CD8-positive, alpha-beta memory T cell (primary cell): ENCODE data around the gene BRMS1. TPM values are rescaled to one million over a fixed set of nuclear protein-coding genes. Genes with fewer than 3 reads are reported as not detected.
A peak's percentile ranks its signal among the peaks of the same experiment; 100 is the strongest.

Experiments used
- CTCF ChIA-PET: fragments of 350-600 bp; sonication (Branson Sonifier 250); formaldehyde crosslinking; loops from one replicate; lab custom pipeline; 2021; ENCODE audit warnings: antibody characterized with exemption; lab: Charles Lee
- POLR2A ChIA-PET: fragments of 350-600 bp; sonication (Branson Sonifier 250); formaldehyde crosslinking; loops from one replicate; lab custom pipeline; 2021; ENCODE audit warnings: antibody characterized with exemption; lab: Charles Lee
- DNase-seq, 5 donors: peaks; one replicate each; pipeline versions ENCODE4 v3.0.0 to v3.0.0-alpha.2; 2020 to 2022; ENCODE audit warnings: mixed read lengths in 1 of 5
- H3K27ac ChIP-seq: one replicate; pipeline ENCODE4 v1.7.0; 2013; ENCODE audit warnings: low read depth, mild to moderate bottlenecking, low read length, moderate library complexity
- H3K27me3 ChIP-seq: 2 replicates; pipeline ENCODE4 v1.7.0; 2013; ENCODE audit warnings: low read length, mild to moderate bottlenecking; ENCODE audit not compliant: insufficient read depth, poor library complexity, severe bottlenecking
- H3K36me3 ChIP-seq: 2 replicates; pipeline ENCODE4 v1.7.0; 2013; ENCODE audit warnings: mild to moderate bottlenecking, low read length, moderate library complexity; ENCODE audit not compliant: insufficient read depth
- H3K4me1 ChIP-seq: 2 replicates; pipeline ENCODE4 v1.7.0; 2013; ENCODE audit warnings: mild to moderate bottlenecking, low read length, moderate library complexity; ENCODE audit not compliant: insufficient read depth
- H3K4me3 ChIP-seq: 2 replicates; pipeline ENCODE4 v1.7.0; 2013; ENCODE audit warnings: mild to moderate bottlenecking, low read length
- H3K9me3 ChIP-seq: 2 replicates; pipeline ENCODE4 v1.7.0; 2013; ENCODE audit warnings: mild to moderate bottlenecking, low read length
- H3K27ac Mint-ChIP-seq, 8 donors: one replicate each; pipeline ENCODE4 v1.8.0; 2020 to 2021; ENCODE audit warnings: mixed read lengths in 8 of 8, mild to moderate bottlenecking in 6 of 8, inconsistent platforms in 3 of 8, moderate library complexity in 3 of 8
- H3K27me3 Mint-ChIP-seq, 2 donors: one replicate each; pipeline ENCODE4 v1.8.0; 2020 to 2021; ENCODE audit warnings: mixed read lengths in 2 of 2, mild to moderate bottlenecking in 1 of 2, moderate library complexity in 1 of 2
- H3K36me3 Mint-ChIP-seq, 3 donors: one replicate each; pipeline ENCODE4 v1.8.0; 2020 to 2021; ENCODE audit warnings: mixed read lengths in 3 of 3, inconsistent platforms in 1 of 3, mild to moderate bottlenecking in 1 of 3
- H3K4me1 Mint-ChIP-seq, 3 donors: one replicate each; pipeline ENCODE4 v1.8.0; 2020 to 2021; ENCODE audit warnings: mixed read lengths in 3 of 3, inconsistent platforms in 1 of 3, mild to moderate bottlenecking in 1 of 3
- H3K4me3 Mint-ChIP-seq, 7 donors: one replicate each; pipeline ENCODE4 v1.8.0; 2020 to 2021; ENCODE audit warnings: mixed read lengths in 7 of 7, mild to moderate bottlenecking in 6 of 7, moderate library complexity in 4 of 7, inconsistent platforms in 2 of 7
- H3K9me3 Mint-ChIP-seq, 5 donors: one replicate each; pipeline ENCODE4 v1.8.0; 2020 to 2022; ENCODE audit warnings: mixed read lengths in 5 of 5, mild to moderate bottlenecking in 3 of 5, moderate library complexity in 2 of 5, inconsistent platforms in 1 of 5
- polyA plus RNA-seq: library from polyadenylated mRNA; unstranded; fragments of 300-500 nt; fragmentation: Illumina TruSeq; gene quantifications from one replicate; pipeline ENCODE4 v1.2.3, GENCODE V29; 2021
- total RNA-seq, 2 experiments: library from RNA; stranded (reverse); gene quantifications; one replicate each; pipeline ENCODE4 v1.2.3, GENCODE V29; 2021

The BRMS1 gene
- total and polyA plus RNA-seq, 3 experiments from 2014 or later = 66.1 to 76.4 (median 66.5) TPM

GRCh38 chr11:66292543-66293332 is 52.2 kb downstream of the BRMS1 start:
- peaks cover 23 to 36% (median 27%) of the 10 kb centered on the region in 3 donors for H3K4me1 Mint-ChIP-seq
- H3K4me1 ChIP-seq = peaks cover 18% of the 10 kb centered on the region
- DNase-seq = no peak
- no peak overlapping the region for H3K27ac ChIP-seq
- no peaks in the 10 kb centered on the region for H3K9me3 ChIP-seq
- peak overlapping the region; percentile 33 to 80 (median 69) for H3K4me3 Mint-ChIP-seq
- H3K27me3 ChIP-seq = peaks cover 15% of the 10 kb centered on the region
- H3K36me3 ChIP-seq = no peaks in the 10 kb centered on the region
- POLR2A ChIA-PET = no interaction called here
- H3K36me3 Mint-ChIP-seq = peaks cover 0 to 5% (median 4%) of the 10 kb centered on the region in 3 donors
- H3K4me3 ChIP-seq = no peak overlapping the region
- peak overlapping the region in 3 of 8 donors; percentile 29 to 44 (median 37) for H3K27ac Mint-ChIP-seq
- peaks cover 14 to 24% of the 10 kb centered on the region in 2 donors for H3K27me3 Mint-ChIP-seq
- H3K9me3 Mint-ChIP-seq = no peaks in the 10 kb centered on the region
- CTCF ChIA-PET = no interaction called here

DNA sequence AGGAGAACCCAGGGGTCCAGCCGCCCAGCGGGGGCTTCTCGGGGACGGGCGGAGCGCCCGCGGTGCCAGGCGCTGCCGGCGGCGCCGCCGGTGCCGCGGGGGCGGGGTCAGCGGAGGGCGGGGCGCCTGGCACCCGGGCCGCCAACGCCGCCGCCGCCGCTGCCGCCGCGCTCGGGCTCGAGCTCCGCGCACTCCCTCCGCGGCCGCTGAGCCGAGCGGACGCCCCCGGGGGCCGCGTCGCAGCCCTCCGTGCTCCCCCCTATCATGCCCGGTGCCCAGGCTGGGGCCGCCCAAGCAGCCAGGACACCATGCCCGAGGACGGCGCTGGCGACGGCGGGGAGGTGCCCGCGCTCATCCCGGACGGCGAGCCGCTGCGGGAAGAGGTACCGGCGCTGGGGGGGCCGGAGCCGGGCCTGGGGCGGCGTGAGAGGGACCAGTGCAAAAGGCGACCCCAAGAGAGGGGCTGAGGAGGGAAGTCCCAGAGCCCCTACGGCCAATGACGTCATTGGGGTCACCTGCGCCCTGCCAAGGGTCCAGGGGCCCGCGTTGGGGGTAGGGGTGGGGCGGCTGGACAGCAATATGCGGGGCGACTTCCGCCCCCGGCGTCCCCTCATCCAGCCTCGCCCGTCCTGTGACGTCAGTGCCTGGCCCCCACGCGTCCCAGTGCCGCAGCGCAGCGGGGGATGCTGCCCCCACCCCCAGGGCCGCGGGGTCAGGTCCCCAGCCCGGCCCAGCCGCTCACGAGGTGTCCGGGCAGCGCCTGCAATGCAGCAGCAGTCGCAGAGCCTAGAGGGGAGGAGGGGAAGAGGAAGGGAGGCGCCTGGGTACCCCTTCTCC is 53.0 kb downstream of the BRMS1 start, which contains the start of gene TMEM151A:
TSS of gene TMEM151A (plus strand) at position 189 of the 837 bp plus-strand sequence. CDS start at position 309, 120 bp downstream.
- Mint-ChIP-seq H3K27ac (peak within 1 kb of the TSS in 5 of 8 donors; percentile 4 to 81 (median 29)), H3K27me3 (peaks cover 14 to 24% of the 10 kb centered on the region in 2 donors), H3K4me1 (peaks cover 24 to 44% (median 31%) of the 10 kb centered on the region in 3 donors), H3K4me3 (peak within 1 kb of the TSS; percentile 73 to 96 (median 86)), H3K36me3 (peaks cover 0 to 5% (median 4%) of the 10 kb centered on the region in 3 donors), H3K9me3 (no peaks in the 10 kb centered on the region)
- Histone ChIP-seq H3K27ac (no peak within 1 kb of the TSS), H3K9me3 (no peaks in the 10 kb centered on the region), H3K36me3 (no peaks in the 10 kb centered on the region), H3K4me3 (no peak within 1 kb of the TSS), H3K27me3 (peaks cover 15% of the 10 kb centered on the region), H3K4me1 (peaks cover 26% of the 10 kb centered on the region)
- no peak for DNase-seq
- POLR2A ChIA-PET = interaction anchor here (0.5 to 1.4 kb wide), 6 partner anchors 10 to 1490 kb away, joined by 3 to 4 read pairs (median 4); partner anchors contain the start of genes MRPL11 and PELI3
- CTCF ChIA-PET = interaction anchor here (0.8 to 5.3 kb wide), 4 partner anchors 9 to 512 kb away, joined by 3 to 39 read pairs (median 6); no protein-coding TSS in a partner anchor

DNA sequence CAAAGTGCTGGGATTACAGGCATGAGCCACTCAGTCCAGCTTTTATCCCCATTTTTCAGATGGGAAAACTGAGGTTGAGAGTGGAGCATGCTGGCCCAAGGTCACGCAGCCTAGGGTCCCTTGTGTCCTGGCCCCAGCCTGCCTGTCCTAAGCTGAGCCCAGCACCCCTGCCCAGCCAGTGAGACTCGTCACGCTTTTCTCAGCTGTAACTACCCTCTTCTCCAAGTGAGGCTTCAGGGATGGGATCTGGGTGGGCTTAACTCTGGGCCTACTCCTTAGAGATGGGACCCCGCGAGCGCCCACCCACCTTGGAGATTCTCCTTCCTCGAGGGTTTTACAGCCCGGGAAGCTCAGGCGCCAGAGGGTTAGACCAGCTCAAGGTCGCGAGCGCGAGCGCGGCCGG is 53.6 kb downstream of the BRMS1 start:
- ChIA-PET POLR2A (interaction anchor here (0.5 to 1.4 kb wide), 6 partner anchors 9 to 1489 kb away, joined by 3 to 4 read pairs (median 4); partner anchors contain the start of genes MRPL11 and PELI3), CTCF (interaction anchor here (0.8 to 5.3 kb wide), 4 partner anchors 9 to 511 kb away, joined by 3 to 39 read pairs (median 6); no protein-coding TSS in a partner anchor)
- H3K4me3 Mint-ChIP-seq = peak overlapping the region in 4 of 7 donors; percentile 27 to 87 (median 86)

DNA sequence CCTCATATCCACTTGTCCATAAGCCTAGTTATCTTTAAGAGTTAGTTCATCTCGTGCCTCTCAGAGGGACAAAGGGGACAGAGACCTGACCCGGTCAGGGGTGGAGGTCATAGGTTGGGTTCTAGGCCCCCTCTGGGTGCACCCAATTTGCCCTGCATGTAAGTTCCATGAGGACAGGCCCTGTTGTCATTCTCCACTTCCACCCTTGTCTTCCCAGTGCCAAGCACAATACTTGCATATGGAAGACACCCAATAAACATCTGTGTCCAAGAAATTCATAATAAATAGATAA is 54.6 kb downstream of the BRMS1 start:
- no peak overlapping the region for H3K27ac ChIP-seq
- no peaks in the 10 kb centered on the region for H3K9me3 Mint-ChIP-seq
- peak overlapping the region; percentile 84 to 96 (median 87) for H3K4me3 Mint-ChIP-seq
- ChIA-PET POLR2A (interaction anchor here (1.5 kb wide), 1 partner anchor 29 kb away, joined by 3 read pairs; no protein-coding TSS in a partner anchor), CTCF (interaction anchor here (1.5 to 5.3 kb wide), 2 partner anchors 8 to 21 kb away, joined by 6 to 39 read pairs; no protein-coding TSS in a partner anchor)
- H3K36me3 Mint-ChIP-seq = peaks cover 0 to 7% (median 4%) of the 10 kb centered on the region in 3 donors
- no peak overlapping the region for H3K4me3 ChIP-seq
- no peaks in the 10 kb centered on the region for H3K9me3 ChIP-seq
- H3K4me1 Mint-ChIP-seq = peaks cover 27 to 47% (median 35%) of the 10 kb centered on the region in 3 donors
- H3K27ac Mint-ChIP-seq = peak overlapping the region in 6 of 8 donors; percentile 5 to 90 (median 74)
- no peaks in the 10 kb centered on the region for H3K36me3 ChIP-seq
- peaks cover 11 to 20% of the 10 kb centered on the region in 2 donors for H3K27me3 Mint-ChIP-seq
- H3K27me3 ChIP-seq = peaks cover 15% of the 10 kb centered on the region
- peaks cover 28% of the 10 kb centered on the region for H3K4me1 ChIP-seq
- no peak for DNase-seq

More for the DNA sequence above, 53.6 kb downstream of the BRMS1 start:
- Mint-ChIP-seq H3K27me3 (peaks cover 13 to 23% of the 10 kb centered on the region in 2 donors), H3K9me3 (no peaks in the 10 kb centered on the region), H3K4me1 (peaks cover 25 to 47% (median 35%) of the 10 kb centered on the region in 3 donors), H3K36me3 (peaks cover 0 to 5% (median 4%) of the 10 kb centered on the region in 3 donors), H3K27ac (peak overlapping the region in 1 of 8 donors; percentile 81)
- Histone ChIP-seq H3K27ac (no peak overlapping the region), H3K36me3 (no peaks in the 10 kb centered on the region), H3K27me3 (peaks cover 15% of the 10 kb centered on the region), H3K9me3 (no peaks in the 10 kb centered on the region), H3K4me3 (no peak overlapping the region), H3K4me1 (peaks cover 28% of the 10 kb centered on the region)
- DNase-seq = no peak

DNA sequence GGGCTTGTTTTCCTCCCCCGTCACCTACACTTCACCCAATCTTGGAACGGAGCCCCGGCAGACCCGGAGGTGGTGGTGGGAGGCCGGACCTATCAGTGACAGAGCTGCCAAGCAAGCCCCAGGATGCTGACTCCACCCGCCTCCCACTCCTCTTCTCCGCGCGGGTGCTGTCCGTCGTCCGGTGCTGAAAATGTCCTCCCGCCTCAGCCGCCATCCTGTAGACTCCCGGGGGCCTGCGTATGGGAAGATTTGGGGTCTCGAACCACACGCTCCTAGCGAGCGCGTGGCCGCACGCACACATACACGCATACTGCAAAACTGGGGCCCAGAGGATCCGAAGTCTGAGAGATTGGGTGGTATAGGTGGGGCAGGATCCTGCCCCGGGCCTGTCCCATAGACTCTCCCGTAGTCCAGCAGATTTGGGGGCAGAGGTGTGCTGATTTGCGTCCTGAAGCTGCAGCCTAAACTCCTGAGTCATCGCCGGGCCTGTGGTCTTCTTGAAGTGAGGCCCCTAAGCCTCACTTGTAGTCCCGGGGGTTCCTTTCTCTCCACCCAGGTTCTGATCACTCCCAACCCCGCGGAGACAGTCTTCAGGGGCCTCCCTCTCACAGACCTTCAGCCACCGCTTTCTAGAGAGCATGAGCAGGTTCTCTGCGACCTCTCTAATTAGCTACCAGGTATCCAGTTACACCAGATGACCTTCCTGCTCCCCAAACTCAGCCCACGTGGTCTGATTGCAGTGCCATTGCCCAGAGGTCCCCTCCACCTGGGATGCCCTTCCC is 55.2 kb downstream of the BRMS1 start:
- peaks cover 15% of the 10 kb centered on the region for H3K27me3 ChIP-seq
- H3K9me3 Mint-ChIP-seq = no peaks in the 10 kb centered on the region
- POLR2A ChIA-PET = interaction anchor here (0.6 to 1.8 kb wide), 18 partner anchors 9 to 669 kb away, joined by 3 to 19 read pairs (median 4); partner anchors contain the start of genes B4GAT1, NPAS4, RAB1B and RBM4
- CTCF ChIA-PET = interaction anchor here (0.8 to 5.3 kb wide), 9 partner anchors 7 to 405 kb away, joined by 3 to 39 read pairs (median 3); partner anchors contain the start of gene MRPL11
- no peaks in the 10 kb centered on the region for H3K36me3 ChIP-seq
- peaks cover 11 to 20% of the 10 kb centered on the region in 2 donors for H3K27me3 Mint-ChIP-seq
- peak overlapping the region; percentile 84 to 96 (median 87) for H3K4me3 Mint-ChIP-seq
- DNase-seq = peak in 3 of 5 donors; percentile 63 to 86 (median 70)
- peaks cover 28% of the 10 kb centered on the region for H3K4me1 ChIP-seq
- peaks cover 27 to 47% (median 35%) of the 10 kb centered on the region in 3 donors for H3K4me1 Mint-ChIP-seq
- no peaks in the 10 kb centered on the region for H3K9me3 ChIP-seq
- peak overlapping the region; percentile 73 for H3K4me3 ChIP-seq
- H3K36me3 Mint-ChIP-seq = peaks cover 0 to 7% (median 4%) of the 10 kb centered on the region in 3 donors
- peak overlapping the region; percentile 81 to 97 (median 90) for H3K27ac Mint-ChIP-seq
- H3K27ac ChIP-seq = peak overlapping the region; percentile 93

- peak within 1 kb of the TSS; percentile 82 to 97 (median 91) for H3K27ac Mint-ChIP-seq
- Histone ChIP-seq H3K27me3 (peaks cover 15% of the 10 kb centered on the region), H3K36me3 (no peaks in the 10 kb centered on the region), H3K9me3 (no peaks in the 10 kb centered on the region), H3K4me1 (peaks cover 28% of the 10 kb centered on the region), H3K4me3 (peak within 1 kb of the TSS; percentile 73), H3K27ac (peak within 1 kb of the TSS; percentile 93)
- peaks cover 11 to 20% of the 10 kb centered on the region in 2 donors for H3K27me3 Mint-ChIP-seq
- H3K9me3 Mint-ChIP-seq = no peaks in the 10 kb centered on the region
- peak; percentile 98 to 99 (median 98) for DNase-seq
- ChIA-PET CTCF (interaction anchor here (0.7 to 5.3 kb wide), 9 partner anchors 9 to 404 kb away, joined by 3 to 39 read pairs (median 3); partner anchors contain the start of gene MRPL11), POLR2A (interaction anchor here (0.6 to 1.8 kb wide), 20 partner anchors 8 to 670 kb away, joined by 3 to 19 read pairs (median 4); partner anchors contain the start of genes B4GAT1, NPAS4, RAB1B and RBM4)
- peaks cover 0 to 12% (median 4%) of the 10 kb centered on the region in 3 donors for H3K36me3 Mint-ChIP-seq
- peak within 1 kb of the TSS; percentile 84 to 96 (median 87) for H3K4me3 Mint-ChIP-seq
- peaks cover 27 to 47% (median 35%) of the 10 kb centered on the region in 3 donors for H3K4me1 Mint-ChIP-seq
Observed at GRCh38 chr11:66288671-66289547, 56.0 kb downstream of the BRMS1 start, which contains the start of gene YIF1A. Gene YIF1A (minus strand): TSS chr11:66289143. CDS start chr11:66288985, 158 bp downstream.
